Spleen (tissue), 7 donors: ENCODE measurements around the gene GOLGA8Q.
"Not testable (repeated sequence)": the region's sequence is repeated elsewhere in the genome, so short reads cannot be mapped to it uniquely, and the experiment has no call there.

Experiments
- POLR2A ChIP-seq, 3 donors: fragments of 450-650 bp; IDR thresholded peaks; one replicate each; pipeline ENCODE4 v1.5.1; 2017; ENCODE audit warnings: antibody characterized with exemption in 3 of 3, mild to moderate bottlenecking in 1 of 3
- POLR2AphosphoS5 ChIP-seq, 3 donors: sonication (generic); formaldehyde crosslinking; IDR thresholded peaks; one replicate each; pipeline ENCODE4 v1.5.1; 2017; ENCODE audit warnings: antibody characterized with exemption in 3 of 3
- TF ChIP-seq, protein P1 (sequence below), 11 experiments: fragments of 200-600 bp in 7 of 11; fragments of 450-650 bp in 4 of 11; sonication (generic) in 4 of 11; IDR thresholded peaks in 8 of 11; conservative IDR thresholded peaks in 3 of 11; 1 replicate in 7 of 11; 2 replicates in 4 of 11; pipeline versions ENCODE4 v1.4.0 to v1.8.0; 2016 to 2021; ENCODE audit warnings: antibody characterized with exemption in 11 of 11, inconsistent platforms in 4 of 11, mild to moderate bottlenecking in 1 of 11
- donor health status: DM: no; HTN: no; CAD: no; lungs with moderate emphysema.
- donor health status: DM: no; HTN: no; CAD: no.
- donor health status: DM: no; HTN: no; CAD: no.

DNA sequence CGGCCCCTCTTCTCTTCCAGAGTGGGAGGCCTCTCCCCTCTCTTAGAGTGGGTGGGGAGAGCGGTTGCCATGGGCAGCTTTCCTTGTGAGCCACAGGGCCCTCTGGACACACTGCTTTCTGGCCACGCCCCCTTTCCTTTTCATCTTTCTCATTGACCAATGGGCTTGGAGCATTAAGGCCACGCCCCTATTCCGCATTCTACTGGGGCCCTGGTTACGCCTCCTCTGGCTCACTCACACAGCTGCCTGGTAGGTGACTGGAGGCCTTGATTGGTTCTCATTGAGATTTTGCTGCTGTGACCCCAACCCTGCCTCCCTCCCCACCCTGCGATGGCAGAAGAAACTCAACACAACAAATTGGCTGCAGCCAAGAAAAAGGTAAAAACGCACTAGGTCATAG lies 51.9 kb downstream of the GOLGA8Q start, which contains the start of gene GOLGA8H:
- TF ChIP-seq POLR2A, POLR2AphosphoS5 (IDR thresholded peaks at IDR 0.05): not testable (repeated sequence)
- TF ChIP-seq, protein P1, sequence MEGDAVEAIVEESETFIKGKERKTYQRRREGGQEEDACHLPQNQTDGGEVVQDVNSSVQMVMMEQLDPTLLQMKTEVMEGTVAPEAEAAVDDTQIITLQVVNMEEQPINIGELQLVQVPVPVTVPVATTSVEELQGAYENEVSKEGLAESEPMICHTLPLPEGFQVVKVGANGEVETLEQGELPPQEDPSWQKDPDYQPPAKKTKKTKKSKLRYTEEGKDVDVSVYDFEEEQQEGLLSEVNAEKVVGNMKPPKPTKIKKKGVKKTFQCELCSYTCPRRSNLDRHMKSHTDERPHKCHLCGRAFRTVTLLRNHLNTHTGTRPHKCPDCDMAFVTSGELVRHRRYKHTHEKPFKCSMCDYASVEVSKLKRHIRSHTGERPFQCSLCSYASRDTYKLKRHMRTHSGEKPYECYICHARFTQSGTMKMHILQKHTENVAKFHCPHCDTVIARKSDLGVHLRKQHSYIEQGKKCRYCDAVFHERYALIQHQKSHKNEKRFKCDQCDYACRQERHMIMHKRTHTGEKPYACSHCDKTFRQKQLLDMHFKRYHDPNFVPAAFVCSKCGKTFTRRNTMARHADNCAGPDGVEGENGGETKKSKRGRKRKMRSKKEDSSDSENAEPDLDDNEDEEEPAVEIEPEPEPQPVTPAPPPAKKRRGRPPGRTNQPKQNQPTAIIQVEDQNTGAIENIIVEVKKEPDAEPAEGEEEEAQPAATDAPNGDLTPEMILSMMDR (IDR thresholded peaks at IDR 0.05 in 8 of 11, conservative IDR thresholded peaks at IDR 0.05 in 3 of 11), result not testable (repeated sequence)
